K562 (cell line): Measurements from ENCODE around the gene CALML6. TPM values are rescaled to one million over a fixed set of nuclear protein-coding genes. Genes with fewer than 3 reads are reported as not detected.

ENCODE experiments used
- ATAC-seq: fragments of 200-7000 bp; cut with Tn5 transposase; 3 replicates; pipeline ENCODE4 v1.9.1; 2020; ENCODE audit warnings: moderate library complexity
- BruUV-seq: library from RNA; stranded (reverse); fragments of 400-500 nt; replicated peaks from 2 replicates; lab custom pipeline; 2021; lab: Mats Ljungman, UMichigan
- CTCF ChIA-PET: fragments of 300-600 bp; formaldehyde crosslinking; extraction: SDS; loops from one replicate; lab custom pipeline; 2021; ENCODE audit warnings: low intra/inter-chr PET ratio; lab: Yijun Ruan, JAX
- POLR2A ChIA-PET: fragments of 300-600, 350-650 bp; sonication (Branson Sonifier 250); formaldehyde crosslinking; extraction: SDS; loops from one replicate; lab custom pipeline; 2021; ENCODE audit warnings: antibody characterized with exemption, inconsistent platforms; lab: Yijun Ruan, JAX
- DNase-seq, 4 experiments: peaks; one replicate each; pipeline versions ENCODE4 v3.0.0 to v3.0.0-alpha.2; 2011 to 2018; ENCODE audit warnings: low spot score in 3 of 4, mixed read lengths in 3 of 4; ENCODE audit errors: extremely low read depth in 1 of 4
- FAIRE-seq: peaks from 2 replicates; lab custom pipeline; 2011; peaks lifted over from hg19 to GRCh38; lab: Jason Lieb, UNC
- H2AFZ ChIP-seq: 2 replicates; pipeline ENCODE4 v1.6.0; 2011; ENCODE audit warnings: low read depth, low read length, control low read depth, inconsistent platforms
- H3K27ac ChIP-seq: fragments of 200-600 bp; 3 replicates; pipeline ENCODE4 v1.8.0; 2011; ENCODE audit warnings: low read depth, mild to moderate bottlenecking, control low read depth, inconsistent platforms, low read length, moderate library complexity, mixed read lengths; ENCODE audit errors: extremely low read depth
- H3K27me3 ChIP-seq, 2 experiments: fragments of 300-600 bp in 1 of 2; 2 replicates in 1 of 2; 3 replicates in 1 of 2; pipeline versions ENCODE4 v1.6.0 to v1.8.0; 2011; ENCODE audit warnings: inconsistent platforms in 2 of 2, low read length in 2 of 2, mild to moderate bottlenecking in 1 of 2, mixed read lengths in 1 of 2, moderate library complexity in 1 of 2; ENCODE audit not compliant: control insufficient read depth in 2 of 2, insufficient read depth in 2 of 2
- H3K36me3 ChIP-seq: fragments of 300-600 bp; 3 replicates; pipeline ENCODE4 v1.8.0; 2011; ENCODE audit warnings: mild to moderate bottlenecking, low read length, inconsistent platforms; ENCODE audit not compliant: control insufficient read depth, insufficient read depth
- H3K4me1 ChIP-seq, 2 experiments: fragments of 200-600 bp in 1 of 2; replicated peaks in 1 of 2; 2 replicates in 1 of 2; 3 replicates in 1 of 2; pipeline versions ENCODE4 v1.5.1 to v1.8.0; 2011; ENCODE audit warnings: inconsistent platforms in 2 of 2, low read length in 2 of 2, mild to moderate bottlenecking in 1 of 2, mixed read lengths in 1 of 2, moderate library complexity in 1 of 2; ENCODE audit not compliant: control insufficient read depth in 2 of 2, insufficient read depth in 2 of 2
- H3K4me2 ChIP-seq: 2 replicates; pipeline ENCODE4 v1.6.1; 2011; ENCODE audit warnings: low read length, control low read depth, inconsistent platforms, mixed read lengths; ENCODE audit not compliant: insufficient read depth
- H3K4me3 ChIP-seq: fragments of 200-600 bp; sonication (generic), shearing (Covaris generic); 2 replicates; pipeline ENCODE4 v1.5.1; 2016; ENCODE audit warnings: control low read depth, inconsistent platforms
- H3K79me2 ChIP-seq: fragments of 200-600 bp; 3 replicates; pipeline ENCODE4 v1.8.0; 2011; ENCODE audit warnings: low read length, inconsistent platforms; ENCODE audit not compliant: control insufficient read depth, insufficient read depth
- H3K9ac ChIP-seq, 2 experiments: 2 replicates each; pipeline versions ENCODE4 v1.6.0 to v1.6.1; 2011; ENCODE audit warnings: low read depth in 2 of 2, low read length in 2 of 2, control low read depth in 1 of 2, inconsistent platforms in 1 of 2, mild to moderate bottlenecking in 1 of 2, mixed read lengths in 1 of 2; ENCODE audit not compliant: insufficient read depth in 1 of 2
- H3K9me1 ChIP-seq: one replicate; pipeline ENCODE4 v1.6.0; 2011; ENCODE audit warnings: inconsistent platforms, mild to moderate bottlenecking, low read length, moderate library complexity; ENCODE audit not compliant: control insufficient read depth, insufficient read depth
- H3K9me3 ChIP-seq: replicated peaks from 2 replicates; pipeline ENCODE4 v1.5.1; 2011; ENCODE audit warnings: low read depth, low read length, inconsistent platforms; ENCODE audit not compliant: control insufficient read depth, insufficient read depth
- H4K20me1 ChIP-seq: replicated peaks from 2 replicates; pipeline ENCODE4 v1.6.1; 2011; ENCODE audit warnings: low read length, inconsistent platforms, mixed read lengths; ENCODE audit not compliant: control insufficient read depth, insufficient read depth
- ERF ChIP-seq: fragments of 450-650 bp; formaldehyde crosslinking; IDR thresholded peaks from 2 replicates; pipeline ENCODE4 v1.4.0; 2020; ENCODE audit warnings: mild to moderate bottlenecking, mixed read lengths
- FOXA1 ChIP-seq: fragments of 450-650 bp; IDR thresholded peaks from 2 replicates; pipeline ENCODE4 v1.6.1; 2016; ENCODE audit warnings: mild to moderate bottlenecking, borderline replicate concordance
- IFI16 ChIP-seq: fragments of 250-450 bp; sonication (Bioruptor Pico); IDR thresholded peaks from 2 replicates; pipeline ENCODE4 v2.1.2; 2022; ENCODE audit warnings: mild to moderate bottlenecking, inconsistent platforms
- NFIC ChIP-seq: fragments of 450-650 bp; IDR thresholded peaks from 2 replicates; pipeline ENCODE4 v1.6.1; 2017; ENCODE audit warnings: mild to moderate bottlenecking, inconsistent platforms
- SMAD3 ChIP-seq: fragments of 450-650 bp; formaldehyde crosslinking; conservative IDR thresholded peaks from 2 replicates; pipeline ENCODE4 v1.4.0; 2020; ENCODE audit warnings: mild to moderate bottlenecking
- TCFL5 ChIP-seq: fragments of 250-450 bp; sonication (Bioruptor Pico); conservative IDR thresholded peaks from 2 replicates; pipeline ENCODE4 v1.6.1; 2021; ENCODE audit warnings: mild to moderate bottlenecking, moderate library complexity, matching md5 sums
- WHSC1 ChIP-seq: IDR thresholded peaks from one replicate; pipeline ENCODE4 v1.6.1; 2012; ENCODE audit warnings: low read length, control low read depth, inconsistent platforms
- ZFP1 ChIP-seq: fragments of 450-650 bp; formaldehyde crosslinking; IDR thresholded peaks from 2 replicates; pipeline ENCODE4 v1.4.0; 2020; ENCODE audit warnings: mild to moderate bottlenecking, mixed read lengths
- ZNF121 ChIP-seq: sonication (generic); formaldehyde crosslinking; conservative IDR thresholded peaks from 2 replicates; pipeline ENCODE4 v1.8.0; 2022; ENCODE audit warnings: missing genetic modification reagents
- ZNF589 ChIP-seq: fragments of 200-800 bp; sonication (Bioruptor generic); IDR thresholded peaks from 2 replicates; pipeline ENCODE4 v1.6.1; 2016; ENCODE audit warnings: low read depth, missing genetic modification characterization, missing compliant biosample characterization
- ZNF639 ChIP-seq, 2 experiments: fragments of 200-800 bp in 1 of 2; sonication (Bioruptor generic) in 1 of 2; sonication (generic) in 1 of 2; formaldehyde crosslinking in 1 of 2; IDR thresholded peaks in 1 of 2; conservative IDR thresholded peaks in 1 of 2; 2 replicates each; pipeline versions ENCODE4 v1.5.0 to v1.6.1; 2016 to 2020; ENCODE audit warnings: missing compliant biosample characterization in 1 of 2, missing genetic modification characterization in 1 of 2, missing genetic modification reagents in 1 of 2
- WGBS: fragments of 100-300 bp; shearing (Covaris generic); methylation state at CpG from one replicate; pipeline ENCODE4 v1.1.6; 2016; ENCODE audit warnings: low coverage, mixed read lengths; ENCODE audit not compliant: insufficient coverage; ENCODE audit errors: missing lambda C conversion rate; 5-methylcytosine and 5-hydroxymethylcytosine counted together
- in situ Hi-C: fragments of 300-500 bp; cut with MboI; formaldehyde crosslinking; loops from 4 replicates; pipeline ENCODE4 v1.15.0; 2018; ENCODE audit warnings: inconsistent platforms, mixed read lengths
- intact Hi-C: fragments of 100-400 bp; cut with micrococcal nuclease; formaldehyde crosslinking; loops from 2 replicates; pipeline ENCODE4 v1.14.2; 2022
- polyA plus RNA-seq, 8 experiments: library from polyadenylated mRNA; depleted of rRNA in 4 of 8; stranded (reverse) in 5 of 8; unstranded in 3 of 8; fragments of >200 nt; fragmentation: Nextera tagmentation in 2 of 8; fragmentation: Illumina TruSeq in 1 of 8; extraction: Ambion mirVana in 2 of 8; extraction: Trizol in 1 of 8; gene quantifications; 2 replicates each; pipeline versions ENCODE4 v1.2.1 to v1.2.3, GENCODE V29; 2011 to 2014; ENCODE audit warnings: inconsistent platforms in 1 of 8, missing spikeins in 1 of 8
- total RNA-seq, 7 experiments: library from RNA; depleted of rRNA in 6 of 7; stranded (reverse); fragments of >200 nt in 6 of 7; fragmentation: Illumina TruSeq in 2 of 7; extraction: Trizol in 2 of 7; gene quantifications; 2 replicates each; pipeline versions ENCODE4 v1.2.1 to v1.2.3, GENCODE V29; 2011 to 2021; ENCODE audit warnings: low replicate concordance in 1 of 7
- TF ChIP-seq, protein P1 (sequence below): fragments of 250-450 bp; sonication (Bioruptor Pico); IDR thresholded peaks from 2 replicates; pipeline ENCODE4 v1.8.0; 2021; ENCODE audit warnings: borderline replicate concordance, mild to moderate bottlenecking, moderate library complexity; ENCODE audit not compliant: poor library complexity, severe bottlenecking

The CALML6 gene
- total and polyA plus RNA-seq, 9 of the 15 experiments (the other 6 are each of a cell fraction or from before 2014, with no cell fraction given) = 0.14 TPM; not detected in 8

DNA sequence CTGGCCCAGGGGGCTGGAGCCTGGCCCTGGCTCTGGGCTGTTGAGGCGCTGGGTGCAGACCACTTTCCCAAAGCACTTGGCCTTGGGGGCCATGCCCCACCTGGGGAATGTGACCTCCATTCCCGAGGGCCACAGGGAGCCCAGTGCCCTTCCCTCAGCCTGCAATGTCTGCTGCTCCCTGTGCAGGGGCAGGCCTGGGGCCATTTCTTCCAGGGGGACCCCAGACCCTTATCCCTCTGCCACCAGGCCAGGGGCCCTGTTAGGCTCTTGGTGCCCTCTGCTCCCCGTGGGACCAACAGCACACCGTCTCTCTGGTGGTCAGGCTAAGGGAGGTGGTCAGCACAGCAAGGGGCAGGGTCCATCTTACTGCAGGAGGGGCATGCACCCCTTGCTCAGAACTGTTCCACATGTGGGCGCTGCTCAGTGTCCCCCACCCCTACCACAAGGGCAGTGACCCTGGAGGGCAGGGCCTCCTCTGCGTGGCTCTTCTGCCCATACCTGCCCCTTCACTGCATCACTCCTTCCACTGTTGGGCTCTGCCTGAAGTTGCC is 5.1 kb downstream of the CALML6 start:
- peaks cover 9 to 89% of the 10 kb centered on the region in 2 experiments; a peak in 4 of 5 replicates for H3K4me1 ChIP-seq
- intact Hi-C loops = no loop called here
- H2AFZ ChIP-seq = peak overlapping the region; percentile 93
- TF ChIP-seq ZNF639 (CRISPR knock-in tag; conservative IDR thresholded peaks at IDR 0.05 in 1 of 2, IDR thresholded peaks at IDR 0.05 in 1 of 2) = 0 out of 4 replicates have a peak, but pooled peaks of 1 of the 2 experiments have one; percentile 43
- TF ChIP-seq NFIC = no peak
- TF ChIP-seq ZFP1 (CRISPR knock-in tag) = no peak
- no peak for TF ChIP-seq IFI16 (CRISPR knock-in tag)
- 0 out of 2 replicates have a peak, but pooled peaks have one; percentile 1 for TF ChIP-seq ERF (CRISPR knock-in tag)
- no peak for TF ChIP-seq FOXA1
- TF ChIP-seq, protein P1, sequence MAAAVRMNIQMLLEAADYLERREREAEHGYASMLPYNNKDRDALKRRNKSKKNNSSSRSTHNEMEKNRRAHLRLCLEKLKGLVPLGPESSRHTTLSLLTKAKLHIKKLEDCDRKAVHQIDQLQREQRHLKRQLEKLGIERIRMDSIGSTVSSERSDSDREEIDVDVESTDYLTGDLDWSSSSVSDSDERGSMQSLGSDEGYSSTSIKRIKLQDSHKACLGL = no peak
- TF ChIP-seq SMAD3 = no peak
- no peak for TF ChIP-seq ZNF589 (CRISPR knock-in tag)
- no peak for TF ChIP-seq ZNF121 (CRISPR knock-in tag)
- TF ChIP-seq WHSC1 = no peak
- no peak for TF ChIP-seq TCFL5 (CRISPR knock-in tag)
- CTCF ChIA-PET = no interaction called here
- H3K27ac ChIP-seq = no peak overlapping the region
- POLR2A ChIA-PET = interaction anchor here (0.6 kb wide), 1 partner anchor 23 kb away, joined by 3 read pairs; no protein-coding TSS in a partner anchor
- peaks cover 8% of the 10 kb centered on the region for H4K20me1 ChIP-seq
- H3K4me3 ChIP-seq = no peak overlapping the region
- H3K36me3 ChIP-seq = no peaks in the 10 kb centered on the region
- H3K79me2 ChIP-seq = no peaks in the 10 kb centered on the region
- H3K9me3 ChIP-seq = no peaks in the 10 kb centered on the region
- in situ Hi-C loops = no loop called here
- FAIRE-seq = no peak
- no TSS peak for BruUV-seq
- H3K4me2 ChIP-seq = peak overlapping the region; percentile 78
- ATAC-seq = no peak
- peaks cover 6 to 18% of the 10 kb centered on the region in 2 experiments; a peak in 4 of 5 replicates for H3K27me3 ChIP-seq
- 36% methylated on average over 6 of the region's 6 CpGs for WGBS
- peak overlapping the region in 1 of 2 experiments; percentile 91; a peak in 2 of 4 replicates for H3K9ac ChIP-seq
- no peak for DNase-seq
- no peaks in the 10 kb centered on the region for H3K9me1 ChIP-seq
